Stimulated activated CD4-positive, alpha-beta T cell treated with anti-CD3 and anti-CD28 coated beads, Interleukin-12 subunit alpha, Interleukin-12 subunit beta, amount 100 ng/mL, for 4 hours (primary cell): Measurements from ENCODE around the gene CRKL.

Experiments
- DNase-seq: peaks from one replicate; pipeline ENCODE4 v3.0.0-alpha.2; 2020

Gene CRKL

DNA sequence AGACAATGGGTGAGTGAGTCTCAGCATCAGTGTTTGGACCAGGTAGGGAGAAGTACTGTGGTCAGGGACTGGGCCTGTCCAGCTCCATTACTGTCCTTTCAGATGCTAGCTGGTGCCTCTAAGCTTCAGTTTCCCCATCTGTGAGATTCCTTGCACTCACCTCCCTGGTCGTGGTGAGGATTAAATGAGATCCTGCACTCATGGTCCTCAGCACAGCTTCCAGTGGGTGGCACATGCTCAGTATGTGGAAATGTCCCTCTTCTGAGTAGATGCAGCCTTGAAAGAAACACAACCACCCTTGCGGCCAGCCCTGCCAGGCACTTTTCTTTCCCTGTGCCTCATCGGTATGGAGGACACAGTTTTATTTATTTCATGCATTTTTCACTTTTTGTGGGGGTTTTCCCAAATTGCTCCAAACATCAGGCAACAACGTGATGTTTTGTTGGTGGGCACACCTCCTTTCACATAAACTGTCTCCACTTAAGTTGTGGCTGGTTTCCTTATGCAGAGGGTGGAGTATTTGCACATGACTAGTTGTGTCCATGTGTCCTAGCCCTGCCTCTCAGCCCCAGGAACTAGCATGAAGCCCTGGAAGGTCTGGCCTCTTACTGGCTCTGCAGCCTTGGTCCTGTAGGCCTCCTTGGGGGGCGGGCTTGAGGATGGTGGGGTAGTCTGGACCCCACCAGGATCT, 66.0 kb downstream of the CRKL start:
- DNase-seq: no peak

- DNase-seq: no peak
Measured at GRCh38 chr22:20985720-20986119, 68.5 kb downstream of the CRKL start.

GRCh38 chr22:20986365-20986764, 69.2 kb downstream of the CRKL start:
- DNase-seq: no peak

- no peak for DNase-seq
Measured at GRCh38 chr22:20987375-20987774, 70.2 kb downstream of the CRKL start.

DNA sequence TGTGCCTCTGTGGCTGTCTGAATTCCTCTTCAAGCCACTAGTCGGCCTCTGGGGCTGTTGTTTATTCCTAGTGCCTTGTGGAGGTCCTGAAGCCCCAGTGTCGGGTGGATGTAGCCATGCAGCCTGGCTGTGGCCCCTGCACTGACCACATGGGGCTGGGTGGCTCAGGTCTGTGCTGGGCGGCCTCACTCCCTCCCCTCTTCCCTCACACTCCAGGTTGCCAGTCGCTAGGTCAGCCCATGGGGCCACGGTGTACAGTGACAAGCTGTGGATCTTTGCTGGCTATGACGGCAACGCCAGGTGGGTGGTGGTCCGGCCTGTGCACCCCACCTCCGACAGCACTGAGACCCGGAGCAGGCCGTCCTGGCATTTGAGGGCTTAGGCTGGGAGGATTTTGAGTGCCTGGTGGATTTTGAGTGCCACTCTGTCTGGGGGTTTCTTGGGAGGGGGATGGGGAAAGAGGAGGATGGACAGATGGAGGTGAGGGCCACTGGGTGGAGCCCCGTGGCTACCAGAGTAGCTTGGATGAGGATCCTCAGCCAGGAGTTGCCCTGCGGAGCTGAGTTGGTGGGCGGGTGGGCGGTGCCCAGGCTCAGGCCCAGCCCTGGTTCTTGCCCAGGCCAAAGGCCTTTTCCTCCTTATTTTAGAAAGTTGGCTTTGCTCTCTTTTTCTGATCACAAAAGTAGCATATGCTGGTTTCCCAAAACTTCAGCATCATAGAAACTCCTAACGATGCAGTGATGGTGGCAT, 71.5 kb downstream of the CRKL start:
- no peak for DNase-seq

DNA sequence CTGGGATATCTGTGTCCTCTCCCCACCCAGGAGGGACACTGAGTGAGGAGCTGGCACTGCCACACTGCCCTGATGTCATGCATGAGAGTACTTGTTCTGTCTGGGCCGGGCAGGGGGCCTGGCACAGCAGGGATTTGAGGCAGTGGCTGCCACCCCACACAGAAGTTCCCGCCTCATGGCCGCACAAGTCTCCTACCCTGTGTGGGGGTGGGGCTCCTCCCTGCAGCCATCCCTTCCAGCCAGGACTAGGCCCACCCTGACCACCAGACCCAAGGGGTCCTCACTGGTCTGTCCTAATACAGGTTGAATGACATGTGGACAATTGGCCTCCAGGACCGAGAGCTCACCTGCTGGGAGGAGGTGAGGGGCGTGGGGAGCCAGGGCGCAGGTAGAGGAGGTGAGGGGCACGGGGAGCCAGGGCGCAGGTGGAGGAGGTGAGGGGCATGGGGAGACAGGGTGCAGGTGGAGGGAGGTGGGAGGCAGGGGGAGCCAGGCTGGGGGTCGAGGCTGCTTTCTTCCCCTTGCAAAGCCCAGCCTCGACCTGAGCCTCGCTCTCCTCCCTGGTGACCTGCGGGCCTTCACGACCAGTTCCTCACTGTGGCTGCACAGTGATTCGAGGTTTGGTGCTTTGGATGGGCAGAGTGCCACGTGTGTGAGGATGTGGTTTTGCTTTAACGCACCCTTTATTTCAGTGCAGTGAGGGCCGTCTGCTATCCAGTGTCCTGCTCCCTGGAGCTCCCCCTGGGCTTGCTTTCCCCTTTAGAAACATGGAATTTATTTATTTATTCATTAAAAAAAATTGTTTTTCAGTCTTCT, 72.3 kb downstream of the CRKL start:
- no peak for DNase-seq

- DNase-seq: no peak
Measured at GRCh38 chr22:20990184-20991180, 73.3 kb downstream of the CRKL start.

- no peak for DNase-seq
Measured at GRCh38 chr22:20991252-20992055, 74.2 kb downstream of the CRKL start.

GRCh38 chr22:20992056-20992442, 74.8 kb downstream of the CRKL start:
- DNase-seq: no peak

GRCh38 chr22:20992456-20993303, 75.5 kb downstream of the CRKL start:
- no peak for DNase-seq

DNA sequence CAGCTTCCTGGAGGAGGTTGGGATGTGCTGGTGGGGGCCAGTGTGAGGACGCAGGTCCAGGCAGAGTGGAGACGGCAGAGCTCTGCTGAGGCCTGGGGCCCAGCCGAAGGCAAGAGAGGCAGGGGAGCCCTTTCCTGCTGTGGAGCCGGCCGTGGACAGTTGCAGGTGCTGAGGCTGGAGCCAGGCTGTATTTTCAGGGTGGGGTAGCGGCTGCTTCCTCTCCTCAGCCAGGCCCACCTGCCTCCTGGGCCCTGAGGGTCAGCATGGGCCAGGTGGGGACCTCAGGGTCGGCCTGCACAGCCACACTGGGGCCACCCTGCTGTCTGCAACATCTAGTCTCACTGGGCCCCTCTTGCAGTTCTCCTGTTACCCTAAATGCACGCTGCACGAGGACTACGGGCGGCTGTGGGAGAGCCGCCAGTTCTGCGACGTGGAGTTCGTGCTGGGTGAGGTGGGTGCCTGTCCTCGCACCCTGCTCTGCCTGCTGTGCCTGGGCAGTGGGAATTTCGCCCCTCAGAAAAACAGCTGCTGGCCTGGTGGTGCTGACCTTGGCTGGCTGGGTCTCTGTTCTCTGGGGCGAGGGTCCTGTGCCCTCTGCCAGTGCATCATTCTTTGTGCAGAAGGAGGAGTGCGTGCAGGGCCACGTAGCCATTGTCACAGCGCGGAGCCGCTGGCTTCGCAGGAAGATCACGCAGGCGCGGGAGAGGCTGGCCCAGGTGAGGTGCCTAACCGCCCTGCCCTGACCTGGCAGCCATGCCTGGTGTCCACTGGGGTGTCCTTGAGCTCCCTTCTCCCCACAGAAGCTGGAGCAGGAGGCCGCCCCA, 76.3 kb downstream of the CRKL start:
- no peak for DNase-seq

- DNase-seq: no peak
Measured at GRCh38 chr22:20994128-20994901, 77.1 kb downstream of the CRKL start.

DNA sequence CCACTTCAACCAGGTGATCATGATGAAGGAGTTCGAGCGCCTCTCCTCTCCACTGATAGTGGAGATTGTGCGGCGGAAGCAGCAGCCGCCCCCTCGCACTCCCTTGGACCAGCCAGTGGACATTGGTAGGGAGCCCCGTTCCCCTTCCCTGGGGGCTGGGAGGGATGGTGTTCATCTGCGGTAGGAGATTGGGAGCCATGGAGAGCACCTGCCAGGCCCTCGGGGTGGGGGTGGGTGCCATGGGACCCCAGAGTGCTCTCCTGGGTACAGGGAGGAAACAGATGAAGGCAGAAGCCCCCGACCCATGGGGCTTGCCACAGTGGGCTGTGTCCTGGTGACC, 77.7 kb downstream of the CRKL start:
- no peak for DNase-seq

DNA sequence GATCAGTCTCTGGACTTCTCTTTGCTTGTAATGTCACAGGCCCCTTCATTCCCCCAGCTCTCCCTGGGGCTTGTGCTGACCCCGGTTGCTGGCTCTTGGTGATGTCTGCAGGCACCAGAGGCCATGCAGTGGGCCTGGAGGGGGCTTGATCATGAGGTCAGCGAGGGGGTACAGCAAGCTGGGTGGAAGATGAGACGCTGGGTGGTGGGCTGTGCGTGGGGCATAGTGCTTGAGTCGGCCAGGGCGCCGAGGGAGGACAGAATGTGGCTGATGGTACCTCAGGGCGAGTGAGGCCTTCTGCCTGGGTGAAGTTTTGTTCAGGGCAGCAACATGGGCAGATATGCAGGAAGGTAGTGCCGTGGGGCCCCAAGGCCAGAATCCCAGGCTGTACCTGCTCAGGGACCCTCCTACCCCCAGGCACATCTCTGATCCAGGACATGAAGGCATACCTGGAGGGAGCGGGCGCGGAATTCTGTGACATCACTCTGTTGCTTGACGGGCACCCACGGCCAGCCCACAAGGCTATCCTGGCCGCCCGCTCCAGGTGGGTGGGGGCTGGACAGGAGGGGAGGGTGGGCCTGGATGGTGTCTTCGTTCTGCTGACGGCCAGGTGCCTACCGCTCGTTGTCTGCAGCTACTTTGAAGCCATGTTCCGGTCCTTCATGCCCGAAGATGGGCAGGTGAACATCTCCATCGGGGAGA, 78.3 kb downstream of the CRKL start:
- no peak for DNase-seq

- DNase-seq: no peak
Measured at GRCh38 chr22:20996031-20996410, 78.8 kb downstream of the CRKL start.

DNA sequence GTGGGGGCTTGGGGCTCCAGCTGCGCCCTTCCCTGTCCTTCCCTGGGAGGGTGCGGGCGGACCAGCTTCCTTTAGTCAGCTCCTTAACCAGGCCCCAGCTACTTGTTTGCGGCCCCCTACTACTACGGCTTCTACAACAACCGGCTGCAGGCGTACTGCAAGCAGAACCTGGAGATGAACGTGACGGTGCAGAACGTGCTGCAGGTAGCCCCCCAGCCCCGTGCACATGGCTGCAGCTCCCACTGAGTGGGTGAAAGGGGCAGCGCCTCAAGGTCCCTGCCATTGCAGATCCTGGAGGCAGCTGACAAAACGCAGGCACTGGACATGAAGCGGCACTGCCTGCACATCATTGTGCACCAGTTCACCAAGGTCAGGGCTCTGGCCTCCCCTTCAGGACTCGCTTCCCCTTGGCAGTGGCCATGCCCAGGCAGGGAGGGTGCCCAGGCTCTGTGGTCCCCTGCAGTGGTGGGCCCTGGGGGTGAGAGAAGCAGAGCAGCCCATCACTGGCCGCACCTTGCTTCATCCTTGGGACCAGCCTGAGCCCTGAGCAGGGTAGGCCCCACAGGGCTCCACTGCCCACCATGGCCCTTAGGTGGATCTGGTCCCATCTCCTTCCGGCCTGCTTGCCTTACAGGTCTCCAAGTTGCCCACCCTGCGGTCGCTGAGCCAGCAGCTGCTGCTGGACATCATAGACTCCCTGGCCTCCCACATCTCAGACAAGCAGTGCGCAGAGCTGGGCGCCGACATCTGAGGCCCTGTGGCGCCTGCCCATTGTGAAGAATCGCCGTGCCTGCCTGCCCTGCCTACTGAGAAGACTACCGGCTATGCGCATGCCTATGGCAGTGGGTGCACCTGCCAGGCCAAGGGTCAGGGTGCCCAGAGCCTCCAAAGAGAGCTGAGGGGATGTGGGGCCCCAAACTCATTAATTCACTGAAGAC, 79.7 kb downstream of the CRKL start:
- no peak for DNase-seq
